H9 (cell line): Measurements from ENCODE around the gene PDE1C. TPM values are rescaled to one million over a fixed set of nuclear protein-coding genes. Genes with fewer than 3 reads are reported as not detected.

ENCODE experiments used
- DNase-seq: peaks from one replicate; pipeline ENCODE4 v3.0.0-alpha.2; 2017
- H2AFZ ChIP-seq: one replicate; pipeline ENCODE4 v1.6.1; 2013; ENCODE audit warnings: mild to moderate bottlenecking, low read length, control low read depth, moderate library complexity
- H2AK5ac ChIP-seq: 2 replicates; pipeline ENCODE4 v1.6.1; 2013; ENCODE audit warnings: low read length, control low read depth, mixed read lengths; ENCODE audit not compliant: insufficient read length
- H2BK120ac ChIP-seq: one replicate; pipeline ENCODE4 v1.6.1; 2013; ENCODE audit warnings: low read depth, mild to moderate bottlenecking, low read length, control low read depth, inconsistent platforms; ENCODE audit not compliant: poor library complexity, severe bottlenecking
- H2BK12ac ChIP-seq: 2 replicates; pipeline ENCODE4 v1.6.1; 2013; ENCODE audit warnings: low read length, control low read depth, mixed read lengths, low read depth; ENCODE audit not compliant: insufficient read length
- H2BK15ac ChIP-seq: 2 replicates; pipeline ENCODE4 v1.6.1; 2013; ENCODE audit warnings: low read depth, low read length, control low read depth
- H2BK20ac ChIP-seq: one replicate; pipeline ENCODE4 v1.6.1; 2013; ENCODE audit warnings: low read depth, mild to moderate bottlenecking, low read length, control low read depth, inconsistent platforms; ENCODE audit not compliant: poor library complexity, severe bottlenecking
- H2BK5ac ChIP-seq: 2 replicates; pipeline ENCODE4 v1.6.1; 2013; ENCODE audit warnings: low read length, control low read depth, mixed read lengths; ENCODE audit not compliant: insufficient read length
- H3K14ac ChIP-seq: 2 replicates; pipeline ENCODE4 v1.6.1; 2013; ENCODE audit warnings: low read length, control low read depth; ENCODE audit not compliant: insufficient read depth
- H3K18ac ChIP-seq: 2 replicates; pipeline ENCODE4 v1.6.1; 2013; ENCODE audit warnings: low read depth, mild to moderate bottlenecking, mixed read lengths, low read length, control low read depth; ENCODE audit not compliant: insufficient read length
- H3K23ac ChIP-seq: 2 replicates; pipeline ENCODE4 v1.6.1; 2013; ENCODE audit warnings: low read length, control low read depth, mixed read lengths, low read depth; ENCODE audit not compliant: insufficient read length
- H3K23me2 ChIP-seq: 2 replicates; pipeline ENCODE4 v1.6.1; 2013; ENCODE audit warnings: low read depth, mild to moderate bottlenecking, mixed read lengths, low read length, control low read depth; ENCODE audit not compliant: insufficient read length, poor library complexity, severe bottlenecking
- H3K27ac ChIP-seq: 2 replicates; pipeline ENCODE4 v1.5.1; 2013; ENCODE audit warnings: low read length, control low read depth, mixed read lengths, low read depth; ENCODE audit not compliant: insufficient read length
- H3K27me3 ChIP-seq: 2 replicates; pipeline ENCODE4 v1.6.1; 2013; ENCODE audit warnings: low read length, control low read depth, inconsistent platforms; ENCODE audit not compliant: insufficient read depth
- H3K4ac ChIP-seq: 2 replicates; pipeline ENCODE4 v1.6.1; 2013; ENCODE audit warnings: low read depth, mild to moderate bottlenecking, control low read depth, inconsistent platforms, low read length, moderate library complexity
- H3K4me1 ChIP-seq: 2 replicates; pipeline ENCODE4 v1.6.1; 2013; ENCODE audit warnings: low read length, control low read depth, inconsistent platforms; ENCODE audit not compliant: insufficient read depth
- H3K4me2 ChIP-seq: 2 replicates; pipeline ENCODE4 v1.6.1; 2013; ENCODE audit warnings: low read length, control low read depth, mixed read lengths; ENCODE audit not compliant: insufficient read length, insufficient read depth
- H3K56ac ChIP-seq: 2 replicates; pipeline ENCODE4 v1.6.1; 2013; ENCODE audit warnings: low read depth, mild to moderate bottlenecking, mixed read lengths, low read length, control low read depth; ENCODE audit not compliant: insufficient read length
- H3K79me1 ChIP-seq: 2 replicates; pipeline ENCODE4 v1.6.1; 2013; ENCODE audit warnings: low read depth, mild to moderate bottlenecking, moderate library complexity, low read length, control low read depth, inconsistent platforms; ENCODE audit not compliant: insufficient read depth, poor library complexity, severe bottlenecking
- H3K79me2 ChIP-seq: 2 replicates; pipeline ENCODE4 v1.6.1; 2013; ENCODE audit warnings: low read length, control low read depth, inconsistent platforms; ENCODE audit not compliant: insufficient read depth
- H3K9ac ChIP-seq: 2 replicates; pipeline ENCODE4 v1.6.1; 2013; ENCODE audit warnings: low read length, control low read depth, mixed read lengths; ENCODE audit not compliant: insufficient read length; ENCODE audit errors: extremely low read depth
- H3K9me3 ChIP-seq: one replicate; pipeline ENCODE4 v1.6.1; 2013; ENCODE audit warnings: low read depth, low read length, inconsistent platforms; ENCODE audit not compliant: control insufficient read depth
- H3T11ph ChIP-seq: one replicate; pipeline ENCODE4 v1.6.1; 2013; ENCODE audit warnings: mild to moderate bottlenecking, low read length, control low read depth, inconsistent platforms
- H4K20me1 ChIP-seq: one replicate; pipeline ENCODE4 v1.6.1; 2013; ENCODE audit not compliant: control insufficient read depth, insufficient read length, insufficient read depth
- H4K5ac ChIP-seq: 2 replicates; pipeline ENCODE4 v1.6.1; 2013; ENCODE audit warnings: low read depth, mild to moderate bottlenecking, mixed read lengths, low read length, control low read depth; ENCODE audit not compliant: insufficient read length
- H4K8ac ChIP-seq: replicated peaks from 2 replicates; pipeline ENCODE4 v1.6.1; 2013; ENCODE audit warnings: low read length, control low read depth, mixed read lengths, low read depth; ENCODE audit not compliant: insufficient read length
- H4K91ac ChIP-seq: 2 replicates; pipeline ENCODE4 v1.6.1; 2013; ENCODE audit warnings: low read depth, mild to moderate bottlenecking, moderate library complexity, mixed read lengths, low read length, control low read depth; ENCODE audit not compliant: insufficient read length
- H3K27ac Mint-ChIP-seq, 3 experiments: 2 replicates in 2 of 3; 3 replicates in 1 of 3; pipeline ENCODE4 v1.8.0; 2020 to 2021; ENCODE audit warnings: mixed read lengths in 3 of 3, mild to moderate bottlenecking in 1 of 3, moderate library complexity in 1 of 3
- H3K27me3 Mint-ChIP-seq: 2 replicates; pipeline ENCODE4 v1.8.0; 2021; ENCODE audit warnings: low read depth, mild to moderate bottlenecking, moderate library complexity, mixed read lengths
- H3K36me3 Mint-ChIP-seq, 3 experiments: 2 replicates in 2 of 3; 3 replicates in 1 of 3; pipeline ENCODE4 v1.8.0; 2020 to 2021; ENCODE audit warnings: low read depth in 3 of 3, mixed read lengths in 3 of 3; ENCODE audit not compliant: insufficient read depth in 1 of 3
- H3K4me1 Mint-ChIP-seq, 2 experiments: 2 replicates each; pipeline ENCODE4 v1.8.0; 2020; ENCODE audit warnings: mixed read lengths in 2 of 2
- H3K4me3 Mint-ChIP-seq, 2 experiments: 2 replicates in 1 of 2; 3 replicates in 1 of 2; pipeline ENCODE4 v1.8.0; 2020 to 2021; ENCODE audit warnings: mild to moderate bottlenecking in 2 of 2, mixed read lengths in 2 of 2, moderate library complexity in 1 of 2
- H3K9me3 Mint-ChIP-seq, 2 experiments: 2 replicates in 1 of 2; 3 replicates in 1 of 2; pipeline ENCODE4 v1.8.0; 2020; ENCODE audit warnings: mild to moderate bottlenecking in 2 of 2, mixed read lengths in 2 of 2, moderate library complexity in 1 of 2
- WGBS: extraction: QIAGEN DNeasy Blood & Tissue Kit; methylation state at CpG from one replicate; pipeline ENCODE4 v1.1.7; 2013; ENCODE audit warnings: missing lambda C conversion rate, low lambda C conversion rate, mixed read lengths; ENCODE audit not compliant: insufficient read length; ENCODE audit errors: extremely low coverage; 5-methylcytosine and 5-hydroxymethylcytosine counted together
- total RNA-seq: library from RNA; stranded (reverse); gene quantifications from 2 replicates; pipeline ENCODE4 v1.2.1, GENCODE V29; 2021
- TF ChIP-seq, protein P1 (sequence below): fragments of 200-600 bp; sonication (generic); conservative IDR thresholded peaks from 3 replicates; pipeline ENCODE4 v1.8.0; 2021; ENCODE audit warnings: antibody characterized with exemption, mild to moderate bottlenecking

PDE1C gene
- total RNA-seq, 1 experiment from 2014 or later: 0.17 TPM

DNA sequence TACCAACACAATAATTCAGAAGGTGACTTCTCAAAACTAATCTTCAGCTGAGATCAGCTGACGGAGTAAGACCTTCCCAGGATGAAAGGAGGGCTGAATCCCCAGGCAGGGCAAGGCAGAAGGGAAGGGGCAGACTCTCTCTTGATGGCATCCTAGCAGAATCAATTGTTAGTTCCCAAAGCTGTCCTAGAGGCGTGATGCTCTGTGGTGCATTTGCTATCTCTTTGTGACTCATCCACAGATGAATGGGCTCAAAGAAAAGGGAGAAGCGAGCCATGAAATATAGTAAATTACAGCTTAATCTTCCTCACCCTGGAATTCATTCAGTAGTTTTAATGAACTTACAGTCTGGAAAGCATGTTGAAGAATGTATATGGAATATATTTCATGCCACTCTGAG is 37.2 kb downstream of the PDE1C start:
- H3K4me1 Mint-ChIP-seq: peaks cover 0 to 4% of the 10 kb centered on the region in 2 experiments; a peak in 2 of 4 replicates
- Histone ChIP-seq H3K23ac (no peak overlapping the region), H2AK5ac (no peak overlapping the region), H4K91ac (no peak overlapping the region), H3K27ac (no peak overlapping the region), H2BK15ac (no peak overlapping the region), H3K14ac (no peak overlapping the region), H3K9ac (no peak overlapping the region), H3K4me1 (no peaks in the 10 kb centered on the region), H2BK120ac (no peak overlapping the region), H3T11ph (no peak overlapping the region), H3K79me2 (no peaks in the 10 kb centered on the region), H3K23me2 (no peaks in the 10 kb centered on the region), H4K8ac (no peak overlapping the region), H4K20me1 (no peaks in the 10 kb centered on the region), H3K9me3 (no peaks in the 10 kb centered on the region), H3K18ac (no peak overlapping the region), H3K4ac (no peak overlapping the region), H2BK5ac (no peak overlapping the region), H2BK12ac (no peak overlapping the region), H3K4me2 (no peak overlapping the region), H2BK20ac (no peak overlapping the region), H2AFZ (no peak overlapping the region), H4K5ac (no peak overlapping the region), H3K27me3 (no peaks in the 10 kb centered on the region), H3K56ac (no peak overlapping the region), H3K79me1 (no peaks in the 10 kb centered on the region)
- WGBS: no CpG with 5 or more reads among the region's 3 CpGs
- H3K27me3 Mint-ChIP-seq: peaks cover 6% of the 10 kb centered on the region; the same call in 1 of the 2 replicates
- no peak for DNase-seq
- no peak overlapping the region for H3K4me3 Mint-ChIP-seq
- TF ChIP-seq, protein P1, sequence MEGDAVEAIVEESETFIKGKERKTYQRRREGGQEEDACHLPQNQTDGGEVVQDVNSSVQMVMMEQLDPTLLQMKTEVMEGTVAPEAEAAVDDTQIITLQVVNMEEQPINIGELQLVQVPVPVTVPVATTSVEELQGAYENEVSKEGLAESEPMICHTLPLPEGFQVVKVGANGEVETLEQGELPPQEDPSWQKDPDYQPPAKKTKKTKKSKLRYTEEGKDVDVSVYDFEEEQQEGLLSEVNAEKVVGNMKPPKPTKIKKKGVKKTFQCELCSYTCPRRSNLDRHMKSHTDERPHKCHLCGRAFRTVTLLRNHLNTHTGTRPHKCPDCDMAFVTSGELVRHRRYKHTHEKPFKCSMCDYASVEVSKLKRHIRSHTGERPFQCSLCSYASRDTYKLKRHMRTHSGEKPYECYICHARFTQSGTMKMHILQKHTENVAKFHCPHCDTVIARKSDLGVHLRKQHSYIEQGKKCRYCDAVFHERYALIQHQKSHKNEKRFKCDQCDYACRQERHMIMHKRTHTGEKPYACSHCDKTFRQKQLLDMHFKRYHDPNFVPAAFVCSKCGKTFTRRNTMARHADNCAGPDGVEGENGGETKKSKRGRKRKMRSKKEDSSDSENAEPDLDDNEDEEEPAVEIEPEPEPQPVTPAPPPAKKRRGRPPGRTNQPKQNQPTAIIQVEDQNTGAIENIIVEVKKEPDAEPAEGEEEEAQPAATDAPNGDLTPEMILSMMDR: no peak
- peaks cover 8 to 10% of the 10 kb centered on the region in 2 experiments for H3K9me3 Mint-ChIP-seq
- peaks cover 0 to 11% (median 7%) of the 10 kb centered on the region in 3 experiments; a peak in 5 of 7 replicates for H3K36me3 Mint-ChIP-seq
- H3K27ac Mint-ChIP-seq: no peak overlapping the region
